ENCODE results near the gene SRGAP3.
A peak's percentile ranks its signal among the peaks of the same experiment; 100 is the strongest.

Gene SRGAP3

GRCh38 chr3:9253327-9253726 lies 3.9 kb upstream of the SRGAP3 start:
- TF ChIP-seq BACH2 (CRISPR knock-in tag; IDR thresholded peaks at IDR 0.05; ENCODE audit: borderline replicate concordance), result no peak
- no peak for TF ChIP-seq ZFP3 (CRISPR knock-in tag; IDR thresholded peaks at IDR 0.05)
- TF ChIP-seq CSDC2 (CRISPR knock-in tag; IDR thresholded peaks at IDR 0.05), result no peak
- TF ChIP-seq ISL1 (CRISPR knock-in tag; IDR thresholded peaks at IDR 0.05), result no peak
- no peak for ATAC-seq

- ATAC-seq, result no peak
- TF ChIP-seq ARNTL (CRISPR knock-in tag; IDR thresholded peaks at IDR 0.05; ENCODE audit: borderline replicate concordance, low read depth), result no peak
- TF ChIP-seq ZFP3 (CRISPR knock-in tag; IDR thresholded peaks at IDR 0.05), result no peak
- no peak for TF ChIP-seq SNAI2 (CRISPR knock-in tag; IDR thresholded peaks at IDR 0.05)
- no peak for TF ChIP-seq BACH2 (CRISPR knock-in tag; IDR thresholded peaks at IDR 0.05; ENCODE audit: borderline replicate concordance)
Observed at GRCh38 chr3:9251055-9251786, 1.8 kb upstream of the SRGAP3 start.

GRCh38 chr3:9250236-9250635 lies 790 bp upstream of the SRGAP3 start:
- TF ChIP-seq ZNF565 (CRISPR knock-in tag; conservative IDR thresholded peaks at IDR 0.05; ENCODE audit: low read depth) (no peak), RARB (CRISPR knock-in tag; IDR thresholded peaks at IDR 0.05) (no peak)
- ATAC-seq, result no peak

- ATAC-seq, result peak; percentile 24
- no peak for TF ChIP-seq ISL1 (CRISPR knock-in tag; IDR thresholded peaks at IDR 0.05)
- no peak for TF ChIP-seq OSR1 (CRISPR knock-in tag; IDR thresholded peaks at IDR 0.05)
- TF ChIP-seq CSRNP3 (CRISPR knock-in tag; IDR thresholded peaks at IDR 0.05), result no peak
- no peak for TF ChIP-seq PATZ1 (CRISPR knock-in tag; IDR thresholded peaks at IDR 0.05; ENCODE audit: borderline replicate concordance)
- no peak for TF ChIP-seq CSDC2 (CRISPR knock-in tag; IDR thresholded peaks at IDR 0.05)
- no peak for TF ChIP-seq ZNF565 (CRISPR knock-in tag; conservative IDR thresholded peaks at IDR 0.05; ENCODE audit: low read depth)
Observed at GRCh38 chr3:9248522-9249271, 749 bp downstream of the SRGAP3 start.

- ATAC-seq, result no peak
- TF ChIP-seq ZFP3 (CRISPR knock-in tag; IDR thresholded peaks at IDR 0.05) (no peak), ARNTL (CRISPR knock-in tag; IDR thresholded peaks at IDR 0.05; ENCODE audit: borderline replicate concordance, low read depth) (no peak), TSHZ2 (CRISPR knock-in tag; IDR thresholded peaks at IDR 0.05) (no peak), POU6F1 (CRISPR knock-in tag; IDR thresholded peaks at IDR 0.05; ENCODE audit: borderline replicate concordance, low read depth) (no peak), CREB5 (CRISPR knock-in tag; IDR thresholded peaks at IDR 0.05; ENCODE audit: low read depth) (no peak), TOX (CRISPR knock-in tag; IDR thresholded peaks at IDR 0.05; ENCODE audit: borderline replicate concordance) (no peak), ZNF565 (CRISPR knock-in tag; conservative IDR thresholded peaks at IDR 0.05; ENCODE audit: low read depth) (no peak), OSR1 (CRISPR knock-in tag; IDR thresholded peaks at IDR 0.05) (no peak), ESRRG (CRISPR knock-in tag; IDR thresholded peaks at IDR 0.05) (no peak), ZNF8 (CRISPR knock-in tag; IDR thresholded peaks at IDR 0.05) (no peak), PATZ1 (CRISPR knock-in tag; IDR thresholded peaks at IDR 0.05; ENCODE audit: borderline replicate concordance) (no peak), TCF4 (CRISPR knock-in tag; IDR thresholded peaks at IDR 0.05; ENCODE audit: borderline replicate concordance) (no peak), PPARA (CRISPR knock-in tag; IDR thresholded peaks at IDR 0.05; ENCODE audit: borderline replicate concordance) (no peak), GLIS3 (CRISPR knock-in tag; IDR thresholded peaks at IDR 0.05) (no peak), CSDC2 (CRISPR knock-in tag; IDR thresholded peaks at IDR 0.05) (no peak), ZFP30 (CRISPR knock-in tag; IDR thresholded peaks at IDR 0.05) (no peak)
Observed at GRCh38 chr3:9247941-9248521, 1.4 kb downstream of the SRGAP3 start.
